GM12892 (cell line): ENCODE results near the gene ARL3.

Experiments
- POLR2A ChIP-seq: IDR thresholded peaks from 2 replicates; pipeline ENCODE4 v1.6.1; 2011; ENCODE audit warnings: low read depth, low read length, control low read depth
- POLR2AphosphoS5 ChIP-seq: IDR thresholded peaks from 2 replicates; pipeline ENCODE4 v1.6.1; 2011; ENCODE audit warnings: low read depth, low read length, control low read depth

GRCh38 chr10:102670871-102671434 lies 43.2 kb downstream of the ARL3 start:
- TF ChIP-seq POLR2AphosphoS5 (no peak), POLR2A (no peak)
